ENCODE data around the gene ENTPD7.

The ENTPD7 gene

DNA sequence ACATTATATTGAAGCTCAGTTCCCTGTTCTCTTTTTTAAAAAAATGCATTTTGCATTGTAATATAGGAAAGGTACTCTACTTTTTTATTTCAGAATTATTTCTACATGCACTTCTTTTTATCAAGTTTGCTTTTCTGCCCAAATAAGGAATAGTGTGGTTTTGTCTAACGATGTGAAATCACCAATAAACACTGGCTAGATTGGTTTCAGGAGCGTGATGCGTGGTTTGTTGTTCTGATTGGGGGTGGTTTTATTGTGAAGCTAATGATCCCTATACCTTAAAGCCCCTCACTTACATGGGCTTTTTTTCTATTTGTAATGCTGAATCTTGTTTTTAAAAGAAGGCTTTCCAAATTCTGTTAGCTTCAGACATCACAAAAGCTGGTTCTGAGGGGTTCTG, 17.6 kb downstream of the ENTPD7 start:
- H3K4me2 ChIP-seq (ENCODE audit: low read depth, low read length, poor library complexity, severe bottlenecking): no peak overlapping the region
- no peaks in the 10 kb centered on the region for H3K36me3 ChIP-seq (ENCODE audit: low read length)
- no peak overlapping the region for H3K27ac ChIP-seq (ENCODE audit: low read depth, low read length)
- H3K79me2 ChIP-seq (ENCODE audit: insufficient read depth, low read length): no peaks in the 10 kb centered on the region
- no peaks in the 10 kb centered on the region for H3K9me3 ChIP-seq (ENCODE audit: insufficient read depth, low read length)
- H3K4me3 ChIP-seq (ENCODE audit: insufficient read depth, low read length, poor library complexity, severe bottlenecking): no peak overlapping the region
- no peak overlapping the region for H2AFZ ChIP-seq (ENCODE audit: low read depth, low read length, severe bottlenecking)
- H3K27me3 ChIP-seq (ENCODE audit: low read length): no peaks in the 10 kb centered on the region
- H4K20me1 ChIP-seq (ENCODE audit: low read depth, low read length): no peaks in the 10 kb centered on the region
- no peaks in the 10 kb centered on the region for H3K9me2 ChIP-seq (replicated peaks; ENCODE audit: insufficient read depth, low read length)
- no peaks in the 10 kb centered on the region for H3F3A ChIP-seq (ENCODE audit: insufficient read depth)
- H3K9ac ChIP-seq (ENCODE audit: low read length): no peak overlapping the region
- TF ChIP-seq, protein P1, sequence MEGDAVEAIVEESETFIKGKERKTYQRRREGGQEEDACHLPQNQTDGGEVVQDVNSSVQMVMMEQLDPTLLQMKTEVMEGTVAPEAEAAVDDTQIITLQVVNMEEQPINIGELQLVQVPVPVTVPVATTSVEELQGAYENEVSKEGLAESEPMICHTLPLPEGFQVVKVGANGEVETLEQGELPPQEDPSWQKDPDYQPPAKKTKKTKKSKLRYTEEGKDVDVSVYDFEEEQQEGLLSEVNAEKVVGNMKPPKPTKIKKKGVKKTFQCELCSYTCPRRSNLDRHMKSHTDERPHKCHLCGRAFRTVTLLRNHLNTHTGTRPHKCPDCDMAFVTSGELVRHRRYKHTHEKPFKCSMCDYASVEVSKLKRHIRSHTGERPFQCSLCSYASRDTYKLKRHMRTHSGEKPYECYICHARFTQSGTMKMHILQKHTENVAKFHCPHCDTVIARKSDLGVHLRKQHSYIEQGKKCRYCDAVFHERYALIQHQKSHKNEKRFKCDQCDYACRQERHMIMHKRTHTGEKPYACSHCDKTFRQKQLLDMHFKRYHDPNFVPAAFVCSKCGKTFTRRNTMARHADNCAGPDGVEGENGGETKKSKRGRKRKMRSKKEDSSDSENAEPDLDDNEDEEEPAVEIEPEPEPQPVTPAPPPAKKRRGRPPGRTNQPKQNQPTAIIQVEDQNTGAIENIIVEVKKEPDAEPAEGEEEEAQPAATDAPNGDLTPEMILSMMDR (IDR thresholded peaks at IDR 0.05; ENCODE audit: insufficient read depth, low read length, poor library complexity, severe bottlenecking): no peak
- TF ChIP-seq EZH2phosphoT487 (conservative IDR thresholded peaks at IDR 0.05; ENCODE audit: low read length): no peak

DNA sequence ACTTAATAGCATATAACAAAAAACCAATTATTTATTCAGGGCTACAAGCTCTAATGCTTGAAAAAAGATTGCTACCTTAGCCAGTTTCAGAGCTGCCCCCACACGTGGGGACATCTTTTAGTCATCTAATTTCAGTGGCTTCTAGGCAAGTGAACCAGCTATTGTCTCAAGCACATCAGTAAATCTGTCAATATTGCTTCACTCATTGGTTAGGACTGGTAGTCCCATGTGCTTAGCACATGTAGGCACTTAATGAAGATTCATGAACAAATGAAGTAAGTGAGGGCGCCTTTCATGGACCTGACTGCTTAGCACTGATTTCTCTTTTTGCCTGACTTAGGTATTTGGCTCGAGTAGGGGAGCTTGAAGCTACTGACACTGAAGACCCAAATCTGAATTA, 19.6 kb downstream of the ENTPD7 start:
- Histone ChIP-seq H3K36me3 (ENCODE audit: low read length) (no peaks in the 10 kb centered on the region), H3F3A (ENCODE audit: insufficient read depth) (no peaks in the 10 kb centered on the region; the same call in 1 of the 2 replicates), H3K27me3 (ENCODE audit: low read length) (no peaks in the 10 kb centered on the region), H3K4me2 (ENCODE audit: low read depth, low read length, poor library complexity, severe bottlenecking) (no peak overlapping the region), H3K79me2 (ENCODE audit: insufficient read depth, low read length) (no peaks in the 10 kb centered on the region), H3K9me3 (ENCODE audit: insufficient read depth, low read length) (no peaks in the 10 kb centered on the region), H3K9me2 (replicated peaks; ENCODE audit: insufficient read depth, low read length) (no peaks in the 10 kb centered on the region), H3K9ac (ENCODE audit: low read length) (no peak overlapping the region), H2AFZ (ENCODE audit: low read depth, low read length, severe bottlenecking) (no peak overlapping the region), H3K4me3 (ENCODE audit: insufficient read depth, low read length, poor library complexity, severe bottlenecking) (no peak overlapping the region), H3K27ac (ENCODE audit: low read depth, low read length) (no peak overlapping the region), H4K20me1 (ENCODE audit: low read depth, low read length) (no peaks in the 10 kb centered on the region)
- TF ChIP-seq, protein P1 (IDR thresholded peaks at IDR 0.05; ENCODE audit: insufficient read depth, low read length, poor library complexity, severe bottlenecking): no peak
- TF ChIP-seq EZH2phosphoT487 (conservative IDR thresholded peaks at IDR 0.05; ENCODE audit: low read length): no peak

DNA sequence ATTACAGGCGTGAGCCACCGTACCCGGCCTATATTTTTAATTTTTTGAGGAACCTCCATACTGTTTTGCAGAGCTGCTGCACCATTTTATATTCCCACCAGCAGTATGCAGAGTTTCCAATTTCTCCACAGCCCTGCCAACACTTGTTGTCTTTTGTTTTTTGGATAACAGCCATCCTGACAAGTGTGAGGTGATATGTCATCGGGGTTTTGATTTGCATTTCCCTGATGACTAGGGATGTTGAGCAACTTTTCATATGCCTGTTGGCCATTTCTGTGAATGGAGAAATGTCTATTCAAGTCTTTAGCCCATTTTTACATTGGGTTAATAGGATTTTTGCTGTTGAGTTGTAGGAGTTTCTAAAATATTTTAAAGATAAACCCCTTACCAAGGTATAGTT, 22.2 kb downstream of the ENTPD7 start:
- no peaks in the 10 kb centered on the region for H3K79me2 ChIP-seq (ENCODE audit: insufficient read depth, low read length)
- H2AFZ ChIP-seq (ENCODE audit: low read depth, low read length, severe bottlenecking): no peak overlapping the region
- H3K9ac ChIP-seq (ENCODE audit: low read length): no peak overlapping the region
- H3K9me3 ChIP-seq (ENCODE audit: insufficient read depth, low read length): no peaks in the 10 kb centered on the region
- no peak overlapping the region for H3K4me3 ChIP-seq (ENCODE audit: insufficient read depth, low read length, poor library complexity, severe bottlenecking)
- H3F3A ChIP-seq (ENCODE audit: insufficient read depth): no peaks in the 10 kb centered on the region; the same call in 1 of the 2 replicates
- no peaks in the 10 kb centered on the region for H3K36me3 ChIP-seq (ENCODE audit: low read length)
- no peaks in the 10 kb centered on the region for H4K20me1 ChIP-seq (ENCODE audit: low read depth, low read length)
- no peaks in the 10 kb centered on the region for H3K27me3 ChIP-seq (ENCODE audit: low read length)
- no peak overlapping the region for H3K4me2 ChIP-seq (ENCODE audit: low read depth, low read length, poor library complexity, severe bottlenecking)
- no peak overlapping the region for H3K27ac ChIP-seq (ENCODE audit: low read depth, low read length)
- no peaks in the 10 kb centered on the region for H3K9me2 ChIP-seq (replicated peaks; ENCODE audit: insufficient read depth, low read length)
- TF ChIP-seq, protein P1 (IDR thresholded peaks at IDR 0.05; ENCODE audit: insufficient read depth, low read length, poor library complexity, severe bottlenecking): no peak
- TF ChIP-seq EZH2phosphoT487 (conservative IDR thresholded peaks at IDR 0.05; ENCODE audit: low read length): no peak

Measured in SU-DHL-6 (cell line).